ENCODE data around the gene LRRC38.

Gene LRRC38

DNA sequence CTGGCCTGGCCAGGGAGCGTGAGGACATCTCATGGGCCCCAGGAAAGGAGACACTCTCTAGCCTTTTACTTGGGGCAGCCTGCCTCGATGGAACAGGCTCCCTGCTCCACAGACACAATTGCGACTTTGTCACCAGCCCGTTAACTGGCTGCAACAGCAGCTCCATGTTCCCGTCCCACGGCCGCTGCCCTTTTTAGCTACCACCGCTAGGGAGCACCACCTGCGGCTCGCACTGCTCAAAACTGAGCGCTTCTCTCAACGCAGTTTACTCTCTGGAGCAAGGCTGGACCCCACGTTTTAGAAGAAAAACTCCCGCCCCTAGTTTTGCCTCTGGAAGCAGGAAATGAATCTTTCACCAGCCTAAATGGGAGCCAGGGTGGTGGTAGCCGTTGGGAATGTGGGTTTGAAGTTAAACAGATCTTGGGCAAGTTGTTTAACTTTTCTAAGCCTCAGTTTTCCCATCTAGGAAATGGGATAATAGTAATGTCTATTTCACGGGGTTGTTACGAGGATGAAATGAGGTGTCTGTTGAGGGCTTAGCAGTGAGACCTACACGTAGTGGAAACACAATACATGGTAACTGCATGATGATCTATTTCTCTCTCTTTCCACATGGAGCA is 3.5 kb upstream of the LRRC38 start:
- Histone ChIP-seq H3K4me1 (ENCODE audit: control insufficient read depth, insufficient read depth, low read length) (no peaks in the 10 kb centered on the region; the same call in 1 of the 2 replicates), H3K27ac (ENCODE audit: low read length) (no peak overlapping the region), H3K36me3 (ENCODE audit: control insufficient read depth, insufficient read depth, low read length) (no peaks in the 10 kb centered on the region), H3K9me3 (ENCODE audit: control insufficient read depth, insufficient read depth, low read length) (no peaks in the 10 kb centered on the region), H3K4me3 (ENCODE audit: low read length) (no peak overlapping the region), H3K27me3 (ENCODE audit: control insufficient read depth, insufficient read depth, low read length) (peaks cover 17% of the 10 kb centered on the region)
- no CpG with 5 or more reads among the region's 18 CpGs for WGBS (ENCODE audit: insufficient coverage, insufficient read length)
- DNase-seq (ENCODE audit: low read depth, low spot score): no peak

GRCh38 chr1:13516606-13517005 is 2.8 kb upstream of the LRRC38 start:
- Histone ChIP-seq H3K4me1 (ENCODE audit: control insufficient read depth, insufficient read depth, low read length) (no peaks in the 10 kb centered on the region; the same call in 1 of the 2 replicates), H3K4me3 (ENCODE audit: low read length) (no peak overlapping the region), H3K27ac (ENCODE audit: low read length) (no peak overlapping the region), H3K9me3 (ENCODE audit: control insufficient read depth, insufficient read depth, low read length) (no peaks in the 10 kb centered on the region), H3K27me3 (ENCODE audit: control insufficient read depth, insufficient read depth, low read length) (peaks cover 24% of the 10 kb centered on the region), H3K36me3 (ENCODE audit: control insufficient read depth, insufficient read depth, low read length) (no peaks in the 10 kb centered on the region)
- WGBS (ENCODE audit: insufficient coverage, insufficient read length): no CpG with 5 or more reads among the region's 10 CpGs
- DNase-seq (ENCODE audit: low read depth, low spot score): no peak

DNA sequence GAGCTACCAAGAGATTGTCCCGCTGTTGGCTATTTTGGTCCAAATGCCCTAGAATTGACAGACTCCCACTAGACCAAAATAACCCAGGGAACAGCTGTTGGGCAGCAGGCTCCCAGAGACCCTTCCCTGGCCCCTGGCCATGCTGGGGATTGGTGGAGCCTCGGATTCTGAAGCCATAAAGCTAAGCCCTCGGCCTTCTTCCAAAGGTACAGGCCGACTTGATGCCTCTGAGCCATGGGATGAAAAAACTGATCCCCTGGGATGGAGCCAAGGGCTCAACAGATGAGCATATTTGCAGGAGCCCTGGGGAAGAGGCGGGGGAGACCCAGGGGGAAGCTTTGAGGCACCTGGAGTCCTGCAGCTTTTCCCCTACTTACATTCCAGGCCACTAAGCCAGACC is 1.0 kb upstream of the LRRC38 start:
- H3K27me3 ChIP-seq (ENCODE audit: control insufficient read depth, insufficient read depth, low read length): peaks cover 35% of the 10 kb centered on the region

GRCh38 chr1:13513063-13513894 is 524 bp downstream of the LRRC38 start:
- no peaks in the 10 kb centered on the region for H3K9me3 ChIP-seq (ENCODE audit: control insufficient read depth, insufficient read depth, low read length)
- no peaks in the 10 kb centered on the region for H3K36me3 ChIP-seq (ENCODE audit: control insufficient read depth, insufficient read depth, low read length)
- H3K4me3 ChIP-seq (ENCODE audit: low read length): peak overlapping the region; percentile 45; the same call in 1 of the 2 replicates
- no peak overlapping the region for H3K27ac ChIP-seq (ENCODE audit: low read length)
- no peak for DNase-seq (ENCODE audit: low read depth, low spot score)
- H3K4me1 ChIP-seq (ENCODE audit: control insufficient read depth, insufficient read depth, low read length): peaks cover 2% of the 10 kb centered on the region; the same call in 1 of the 2 replicates
- no CpG with 5 or more reads among the region's 98 CpGs for WGBS (ENCODE audit: insufficient coverage, insufficient read length)
- H3K27me3 ChIP-seq (ENCODE audit: control insufficient read depth, insufficient read depth, low read length): peaks cover 35% of the 10 kb centered on the region

More for the DNA sequence above, 1.0 kb upstream of the LRRC38 start:
- no CpG with 5 or more reads among the region's 5 CpGs for WGBS (ENCODE audit: insufficient coverage, insufficient read length)
- Histone ChIP-seq H3K4me1 (ENCODE audit: control insufficient read depth, insufficient read depth, low read length) (peaks cover 2% of the 10 kb centered on the region; the same call in 1 of the 2 replicates), H3K4me3 (ENCODE audit: low read length) (no peak overlapping the region), H3K27ac (ENCODE audit: low read length) (no peak overlapping the region), H3K9me3 (ENCODE audit: control insufficient read depth, insufficient read depth, low read length) (no peaks in the 10 kb centered on the region), H3K36me3 (ENCODE audit: control insufficient read depth, insufficient read depth, low read length) (no peaks in the 10 kb centered on the region)
- no peak for DNase-seq (ENCODE audit: low read depth, low spot score)

- Histone ChIP-seq H3K4me1 (ENCODE audit: control insufficient read depth, insufficient read depth, low read length) (peaks cover 2% of the 10 kb centered on the region; the same call in 1 of the 2 replicates), H3K27me3 (ENCODE audit: control insufficient read depth, insufficient read depth, low read length) (peaks cover 35% of the 10 kb centered on the region), H3K9me3 (ENCODE audit: control insufficient read depth, insufficient read depth, low read length) (no peaks in the 10 kb centered on the region), H3K27ac (ENCODE audit: low read length) (no peak overlapping the region), H3K4me3 (ENCODE audit: low read length) (no peak overlapping the region), H3K36me3 (ENCODE audit: control insufficient read depth, insufficient read depth, low read length) (no peaks in the 10 kb centered on the region)
- WGBS (ENCODE audit: insufficient coverage, insufficient read length): no CpG with 5 or more reads among the region's 10 CpGs
- DNase-seq (ENCODE audit: low read depth, low spot score): no peak
These were observed 1.3 kb downstream of the LRRC38 start for GRCh38 chr1:13512472-13512871.

GRCh38 chr1:13510499-13510898 is 3.3 kb downstream of the LRRC38 start:
- WGBS (ENCODE audit: insufficient coverage, insufficient read length): no CpG with 5 or more reads among the region's 6 CpGs
- peaks cover 2% of the 10 kb centered on the region; the same call in 1 of the 2 replicates for H3K4me1 ChIP-seq (ENCODE audit: control insufficient read depth, insufficient read depth, low read length)

DNA sequence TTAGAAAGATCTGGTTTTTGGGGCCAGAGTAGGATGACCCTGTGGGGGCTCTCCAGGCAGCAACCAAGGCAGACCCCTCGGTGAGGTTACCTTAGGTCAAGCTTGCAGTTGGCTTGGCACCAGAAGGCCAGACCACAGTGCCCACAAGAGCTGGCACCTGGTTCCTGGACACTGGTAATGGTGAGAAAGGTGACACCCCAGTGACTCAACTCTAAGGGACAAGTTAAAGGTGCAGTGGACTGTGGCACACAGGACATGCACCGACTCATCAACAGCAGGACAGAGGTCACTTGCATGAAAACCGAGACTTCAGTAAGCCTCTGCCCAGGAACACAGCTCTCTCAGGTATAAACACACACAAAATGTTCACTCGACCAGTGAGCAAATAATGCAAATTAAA is 6.7 kb downstream of the LRRC38 start:
- Histone ChIP-seq H3K4me3 (ENCODE audit: low read length) (no peak overlapping the region), H3K4me1 (ENCODE audit: control insufficient read depth, insufficient read depth, low read length) (0 out of 2 replicates have a peak, but pooled peaks cover 2% of the 10 kb centered on the region), H3K9me3 (ENCODE audit: control insufficient read depth, insufficient read depth, low read length) (no peaks in the 10 kb centered on the region), H3K27me3 (ENCODE audit: control insufficient read depth, insufficient read depth, low read length) (peaks cover 16% of the 10 kb centered on the region), H3K36me3 (ENCODE audit: control insufficient read depth, insufficient read depth, low read length) (no peaks in the 10 kb centered on the region), H3K27ac (ENCODE audit: low read length) (no peak overlapping the region)
- WGBS (ENCODE audit: insufficient coverage, insufficient read length): no CpG with 5 or more reads among the region's 4 CpGs
- no peak for DNase-seq (ENCODE audit: low read depth, low spot score)

More at GRCh38 chr1:13510499-13510898, 3.3 kb downstream of the LRRC38 start:
- H3K4me3 ChIP-seq (ENCODE audit: low read length): no peak overlapping the region
- no peak overlapping the region for H3K27ac ChIP-seq (ENCODE audit: low read length)
- DNase-seq (ENCODE audit: low read depth, low spot score): no peak
- H3K27me3 ChIP-seq (ENCODE audit: control insufficient read depth, insufficient read depth, low read length): peaks cover 35% of the 10 kb centered on the region
- no peaks in the 10 kb centered on the region for H3K9me3 ChIP-seq (ENCODE audit: control insufficient read depth, insufficient read depth, low read length)
- H3K36me3 ChIP-seq (ENCODE audit: control insufficient read depth, insufficient read depth, low read length): no peaks in the 10 kb centered on the region

DNA sequence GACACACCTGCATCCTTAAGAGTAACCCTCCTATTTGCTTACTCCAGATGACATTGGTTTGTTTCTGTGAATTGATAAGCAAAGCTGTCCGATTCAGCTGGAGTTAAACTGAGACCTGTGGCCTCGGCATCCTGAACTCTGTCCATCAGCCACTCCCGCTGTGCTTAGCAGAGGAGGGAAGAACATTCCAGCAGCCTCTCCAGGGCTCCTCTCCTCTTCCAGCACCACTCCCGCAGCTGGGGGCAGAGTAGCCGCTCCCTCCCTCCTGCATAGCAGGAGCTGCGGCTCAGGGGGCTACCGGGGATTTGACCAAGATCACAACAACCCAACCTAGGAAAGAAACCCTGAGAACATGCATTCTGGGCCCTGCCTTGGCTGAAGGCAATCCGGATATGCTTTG is 8.8 kb downstream of the LRRC38 start:
- Histone ChIP-seq H3K27me3 (ENCODE audit: control insufficient read depth, insufficient read depth, low read length) (no peaks in the 10 kb centered on the region; the same call in 1 of the 2 replicates), H3K36me3 (ENCODE audit: control insufficient read depth, insufficient read depth, low read length) (no peaks in the 10 kb centered on the region), H3K4me1 (ENCODE audit: control insufficient read depth, insufficient read depth, low read length) (no peaks in the 10 kb centered on the region), H3K4me3 (ENCODE audit: low read length) (no peak overlapping the region), H3K9me3 (ENCODE audit: control insufficient read depth, insufficient read depth, low read length) (no peaks in the 10 kb centered on the region), H3K27ac (ENCODE audit: low read length) (no peak overlapping the region)
- no peak for DNase-seq (ENCODE audit: low read depth, low spot score)
- WGBS (ENCODE audit: insufficient coverage, insufficient read length): no CpG with 5 or more reads among the region's 8 CpGs

DNA sequence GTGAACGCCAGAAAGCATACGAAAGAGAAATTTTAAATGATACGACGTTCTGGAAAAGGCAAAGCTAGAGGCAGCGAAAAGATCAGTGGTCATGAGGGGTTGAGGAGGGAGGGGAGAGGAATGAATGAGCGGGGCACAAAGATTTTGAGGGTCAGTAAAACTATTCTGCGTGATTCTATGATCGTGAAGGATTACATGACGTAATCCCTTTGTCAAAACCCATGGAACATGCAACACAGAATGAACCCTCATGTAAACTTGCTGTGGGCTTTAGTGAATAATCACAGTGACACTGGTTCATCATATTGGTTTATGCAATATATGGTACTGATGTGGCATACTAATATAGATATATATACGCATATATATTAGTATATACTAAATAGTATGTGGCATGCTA is 13.0 kb downstream of the LRRC38 start:
- Histone ChIP-seq H3K9me3 (ENCODE audit: control insufficient read depth, insufficient read depth, low read length) (no peaks in the 10 kb centered on the region), H3K27ac (ENCODE audit: low read length) (no peak overlapping the region), H3K27me3 (ENCODE audit: control insufficient read depth, insufficient read depth, low read length) (no peaks in the 10 kb centered on the region), H3K4me3 (ENCODE audit: low read length) (no peak overlapping the region), H3K36me3 (ENCODE audit: control insufficient read depth, insufficient read depth, low read length) (no peaks in the 10 kb centered on the region), H3K4me1 (ENCODE audit: control insufficient read depth, insufficient read depth, low read length) (0 out of 2 replicates have a peak, but pooled peaks cover 2% of the 10 kb centered on the region)
- DNase-seq (ENCODE audit: low read depth, low spot score): no peak
- WGBS (ENCODE audit: insufficient coverage, insufficient read length): 100% methylated on average over 4 of the region's 10 CpGs

- H3K4me1 ChIP-seq (ENCODE audit: control insufficient read depth, insufficient read depth, low read length): 0 out of 2 replicates have a peak, but pooled peaks cover 2% of the 10 kb centered on the region
- H3K36me3 ChIP-seq (ENCODE audit: control insufficient read depth, insufficient read depth, low read length): no peaks in the 10 kb centered on the region
- DNase-seq (ENCODE audit: low read depth, low spot score): no peak
- H3K4me3 ChIP-seq (ENCODE audit: low read length): no peak overlapping the region
- WGBS (ENCODE audit: insufficient coverage, insufficient read length): no CpG with 5 or more reads among the region's 5 CpGs
- no peaks in the 10 kb centered on the region for H3K27me3 ChIP-seq (ENCODE audit: control insufficient read depth, insufficient read depth, low read length)
- H3K27ac ChIP-seq (ENCODE audit: low read length): no peak overlapping the region
- no peaks in the 10 kb centered on the region for H3K9me3 ChIP-seq (ENCODE audit: control insufficient read depth, insufficient read depth, low read length)
These were observed 14.4 kb downstream of the LRRC38 start for GRCh38 chr1:13499422-13499821.
